Sigmoid colon (tissue), 4 donors: Measurements from ENCODE around the gene TUBGCP3.
"Not testable (repeated sequence)": the region's sequence is repeated elsewhere in the genome, so short reads cannot be mapped to it uniquely, and the experiment has no call there.

Source experiments
- CTCF ChIP-seq, 4 experiments: fragments of 450-650 bp in 3 of 4; fragments of 200-600 bp in 1 of 4; IDR thresholded peaks; one replicate each; pipeline ENCODE4 v1.5.1; 2016 to 2019; ENCODE audit warnings: antibody characterized with exemption in 4 of 4, mild to moderate bottlenecking in 3 of 4, moderate library complexity in 2 of 4
- POLR2AphosphoS5 ChIP-seq, 4 donors: sonication (generic); formaldehyde crosslinking; IDR thresholded peaks; one replicate each; pipeline ENCODE4 v1.6.1; 2017; ENCODE audit warnings: antibody characterized with exemption in 4 of 4

- not testable (repeated sequence) for TF ChIP-seq CTCF, POLR2AphosphoS5 (IDR thresholded peaks at IDR 0.05)
Measured at GRCh38 chr13:112485814-112486213, 102.1 kb downstream of the TUBGCP3 start.
